ENCODE measurements around the gene DPH1. TPM values are rescaled to one million over a fixed set of nuclear protein-coding genes. Genes with fewer than 3 reads are reported as not detected.

Gene DPH1
- total and polyA plus RNA-seq, 2 donors from 2014 or later: 23.3 to 49.4 TPM

- Histone ChIP-seq H3K27me3 (ENCODE audit: control insufficient read depth, insufficient read depth, low read length) (peaks cover 2% of the 10 kb centered on the region), H3K9me3 (ENCODE audit: control insufficient read depth in 2 of 3, insufficient read depth in 1 of 3, low read length in 3 of 3) (no peaks in the 10 kb centered on the region), H3K4me1 (ENCODE audit: control insufficient read depth in 2 of 3, insufficient read depth in 2 of 3, low read depth in 1 of 3, low read length in 3 of 3) (peaks cover 0 to 12% (median 0%) of the 10 kb centered on the region in 3 donors), H3K9ac (ENCODE audit: low read length in 3 of 3) (no peak overlapping the region), H3K36me3 (ENCODE audit: control insufficient read depth in 2 of 3, insufficient read depth in 3 of 3, low read length in 3 of 3) (no peaks in the 10 kb centered on the region), H3K27ac (ENCODE audit: low read depth in 2 of 2, low read length in 2 of 2) (no peak overlapping the region), H3K4me3 (ENCODE audit: low read length in 3 of 3) (peak overlapping the region in 2 of 3 donors; percentile 29 to 39)
- TF ChIP-seq, protein P1, sequence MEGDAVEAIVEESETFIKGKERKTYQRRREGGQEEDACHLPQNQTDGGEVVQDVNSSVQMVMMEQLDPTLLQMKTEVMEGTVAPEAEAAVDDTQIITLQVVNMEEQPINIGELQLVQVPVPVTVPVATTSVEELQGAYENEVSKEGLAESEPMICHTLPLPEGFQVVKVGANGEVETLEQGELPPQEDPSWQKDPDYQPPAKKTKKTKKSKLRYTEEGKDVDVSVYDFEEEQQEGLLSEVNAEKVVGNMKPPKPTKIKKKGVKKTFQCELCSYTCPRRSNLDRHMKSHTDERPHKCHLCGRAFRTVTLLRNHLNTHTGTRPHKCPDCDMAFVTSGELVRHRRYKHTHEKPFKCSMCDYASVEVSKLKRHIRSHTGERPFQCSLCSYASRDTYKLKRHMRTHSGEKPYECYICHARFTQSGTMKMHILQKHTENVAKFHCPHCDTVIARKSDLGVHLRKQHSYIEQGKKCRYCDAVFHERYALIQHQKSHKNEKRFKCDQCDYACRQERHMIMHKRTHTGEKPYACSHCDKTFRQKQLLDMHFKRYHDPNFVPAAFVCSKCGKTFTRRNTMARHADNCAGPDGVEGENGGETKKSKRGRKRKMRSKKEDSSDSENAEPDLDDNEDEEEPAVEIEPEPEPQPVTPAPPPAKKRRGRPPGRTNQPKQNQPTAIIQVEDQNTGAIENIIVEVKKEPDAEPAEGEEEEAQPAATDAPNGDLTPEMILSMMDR (IDR thresholded peaks at IDR 0.05; ENCODE audit: borderline replicate concordance, extremely low read depth, insufficient read depth): no peak
- DNase-seq (no peak), FAIRE-seq (no peak)
- intact Hi-C loops (cut with DNase I): loop anchor here (5.0 kb wide), 1 partner anchor 112 kb away; no protein-coding TSS in a partner anchor
Measured at GRCh38 chr17:2024572-2025219, 5.3 kb upstream of the DPH1 start.

GRCh38 chr17:2025220-2025621 lies 4.7 kb upstream of the DPH1 start, which contains the start of gene RTN4RL1:
RTN4RL1 (minus strand) TSS chr17:2025334; CDS start chr17:2024865, 469 bp downstream.
- Histone ChIP-seq H3K36me3 (ENCODE audit: control insufficient read depth in 2 of 3, insufficient read depth in 3 of 3, low read length in 3 of 3) (no peaks in the 10 kb centered on the region), H3K9ac (ENCODE audit: low read length in 3 of 3) (no peak within 1 kb of the TSS), H3K27me3 (ENCODE audit: control insufficient read depth, insufficient read depth, low read length) (peaks cover 2% of the 10 kb centered on the region), H3K9me3 (ENCODE audit: control insufficient read depth in 2 of 3, insufficient read depth in 1 of 3, low read length in 3 of 3) (no peaks in the 10 kb centered on the region), H3K27ac (ENCODE audit: low read depth in 2 of 2, low read length in 2 of 2) (peak within 1 kb of the TSS in 1 of 2 donors; percentile 43), H3K4me3 (ENCODE audit: low read length in 3 of 3) (peak within 1 kb of the TSS in 2 of 3 donors; percentile 34 to 39), H3K4me1 (ENCODE audit: control insufficient read depth in 2 of 3, insufficient read depth in 2 of 3, low read depth in 1 of 3, low read length in 3 of 3) (peaks cover 0 to 12% (median 0%) of the 10 kb centered on the region in 3 donors)
- peak; percentile 75 to 93 (median 85) for DNase-seq
- no peak for FAIRE-seq
- intact Hi-C loops (cut with DNase I): loop anchor here (5.0 kb wide), 1 partner anchor 113 kb away; no protein-coding TSS in a partner anchor
- TF ChIP-seq, protein P1 (IDR thresholded peaks at IDR 0.05; ENCODE audit: borderline replicate concordance, extremely low read depth, insufficient read depth): no peak

DNA sequence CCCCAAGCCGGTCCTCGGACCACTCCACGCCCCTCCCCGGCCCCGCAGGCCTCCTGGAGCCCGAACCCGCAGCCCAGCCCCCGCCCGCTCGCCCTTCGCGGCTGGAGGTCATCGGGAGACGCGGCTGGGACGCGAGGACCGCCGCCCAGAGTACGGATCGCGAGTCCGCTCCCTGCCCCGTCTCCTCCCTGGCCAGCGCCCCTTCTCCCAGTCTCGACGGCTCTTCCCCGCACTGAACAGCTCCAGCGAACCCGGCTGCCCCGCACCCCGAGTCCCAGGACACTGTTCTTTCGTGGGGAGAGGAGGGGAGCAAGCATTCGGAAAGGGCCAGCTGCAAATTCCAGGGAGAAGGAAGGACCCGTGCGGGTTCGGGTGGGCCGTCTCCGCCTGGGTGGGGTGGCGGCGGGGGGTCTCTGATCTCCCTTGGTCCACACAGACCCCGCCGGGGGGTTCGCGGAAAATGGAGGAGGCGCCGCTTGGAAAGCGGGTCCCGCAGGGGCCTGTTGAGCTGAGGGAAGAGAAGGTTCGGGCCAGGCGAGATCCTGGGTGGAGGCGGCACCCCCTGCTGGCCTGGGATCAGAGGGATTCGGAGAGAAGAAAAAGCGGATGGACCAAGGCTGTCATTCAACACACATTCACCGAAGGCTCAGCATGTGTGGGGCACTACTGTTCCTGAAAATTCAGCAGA lies 4.2 kb upstream of the DPH1 start:
- peaks cover 2% of the 10 kb centered on the region for H3K27me3 ChIP-seq (ENCODE audit: control insufficient read depth, insufficient read depth, low read length)
- H3K4me3 ChIP-seq (ENCODE audit: low read length in 3 of 3): peak overlapping the region in 2 of 3 donors; percentile 34 to 39
- peak; percentile 85 to 89 (median 86) for DNase-seq
- H3K9ac ChIP-seq (ENCODE audit: low read length in 3 of 3): no peak overlapping the region
- intact Hi-C loops (cut with DNase I): loop anchor here (5.0 kb wide), 1 partner anchor 113 kb away; no protein-coding TSS in a partner anchor
- no peaks in the 10 kb centered on the region for H3K9me3 ChIP-seq (ENCODE audit: control insufficient read depth in 2 of 3, insufficient read depth in 1 of 3, low read length in 3 of 3)
- TF ChIP-seq, protein P1 (IDR thresholded peaks at IDR 0.05; ENCODE audit: borderline replicate concordance, extremely low read depth, insufficient read depth): peak; percentile 72
- FAIRE-seq: no peak
- no peaks in the 10 kb centered on the region for H3K36me3 ChIP-seq (ENCODE audit: control insufficient read depth in 2 of 3, insufficient read depth in 3 of 3, low read length in 3 of 3)
- H3K4me1 ChIP-seq (ENCODE audit: control insufficient read depth in 2 of 3, insufficient read depth in 2 of 3, low read depth in 1 of 3, low read length in 3 of 3): peaks cover 0 to 15% (median 3%) of the 10 kb centered on the region in 3 donors
- peak overlapping the region in 1 of 2 donors; percentile 43 for H3K27ac ChIP-seq (ENCODE audit: low read depth in 2 of 2, low read length in 2 of 2)
